HL-60 (cell line): ENCODE data around the gene RPN1.
"Not testable (repeated sequence)": the region's sequence is repeated elsewhere in the genome, so short reads cannot be mapped to it uniquely, and the experiment has no call there.

Source experiments
- DNase-seq, 2 experiments: peaks; one replicate each; pipeline ENCODE4 v3.0.0-alpha.2; 2010 to 2020; ENCODE audit warnings: low read depth in 1 of 2, low spot score in 1 of 2
- H3K27ac ChIP-seq: fragments of 250-450 bp; sonication (Bioruptor Pico); replicated peaks from 2 replicates; pipeline ENCODE4 v1.5.1; 2020; ENCODE audit warnings: mild to moderate bottlenecking, moderate library complexity
- H3K27me3 ChIP-seq: fragments of 250-450 bp; sonication (Bioruptor Pico); 2 replicates; pipeline ENCODE4 v1.5.1; 2021; ENCODE audit warnings: mild to moderate bottlenecking, moderate library complexity; ENCODE audit not compliant: insufficient read depth, poor library complexity, severe bottlenecking
- H3K4me3 ChIP-seq: replicated peaks from 2 replicates; pipeline ENCODE4 v1.5.1; 2011; ENCODE audit warnings: mild to moderate bottlenecking, control low read depth, low read length; ENCODE audit not compliant: insufficient read depth
- CTCF ChIP-seq: IDR thresholded peaks from one replicate; pipeline ENCODE4 v1.5.1; 2011; ENCODE audit warnings: low read length, control low read depth, inconsistent platforms; ENCODE audit not compliant: insufficient read depth
- GABPA ChIP-seq: IDR thresholded peaks from 2 replicates; pipeline ENCODE4 v1.6.1; 2012; ENCODE audit warnings: low read depth
- POLR2AphosphoS5 ChIP-seq: IDR thresholded peaks from 2 replicates; pipeline ENCODE4 v1.6.1; 2012; ENCODE audit warnings: low read depth
- REST ChIP-seq: IDR thresholded peaks from 2 replicates; pipeline ENCODE4 v1.6.1; 2012; ENCODE audit warnings: low read depth; ENCODE audit not compliant: insufficient replicate concordance
- SPI1 ChIP-seq: IDR thresholded peaks from 2 replicates; pipeline ENCODE4 v1.6.1; 2012; ENCODE audit warnings: low read depth, mild to moderate bottlenecking, borderline replicate concordance

Gene RPN1

GRCh38 chr3:128663151-128663550, 12.5 kb upstream of the RPN1 start:
- Histone ChIP-seq H3K27me3 (no peaks in the 10 kb centered on the region), H3K27ac (no peak overlapping the region), H3K4me3 (no peak overlapping the region)
- DNase-seq = no peak
- TF ChIP-seq SPI1 (no peak), POLR2AphosphoS5 (no peak), GABPA (no peak), REST (no peak), CTCF (no peak)

- no peak for DNase-seq
- Histone ChIP-seq H3K4me3 (no peak overlapping the region), H3K27ac (no peak overlapping the region), H3K27me3 (no peaks in the 10 kb centered on the region)
- no peak for TF ChIP-seq POLR2AphosphoS5
- no peak for TF ChIP-seq GABPA
- no peak for TF ChIP-seq CTCF
- no peak for TF ChIP-seq SPI1
- no peak for TF ChIP-seq REST
These were observed 4.9 kb upstream of the RPN1 start for GRCh38 chr3:128655531-128655930.

GRCh38 chr3:128653993-128654805, 3.6 kb upstream of the RPN1 start:
- DNase-seq, H3K4me3 ChIP-seq, H3K27me3 ChIP-seq, H3K27ac ChIP-seq: not testable (repeated sequence)

DNA sequence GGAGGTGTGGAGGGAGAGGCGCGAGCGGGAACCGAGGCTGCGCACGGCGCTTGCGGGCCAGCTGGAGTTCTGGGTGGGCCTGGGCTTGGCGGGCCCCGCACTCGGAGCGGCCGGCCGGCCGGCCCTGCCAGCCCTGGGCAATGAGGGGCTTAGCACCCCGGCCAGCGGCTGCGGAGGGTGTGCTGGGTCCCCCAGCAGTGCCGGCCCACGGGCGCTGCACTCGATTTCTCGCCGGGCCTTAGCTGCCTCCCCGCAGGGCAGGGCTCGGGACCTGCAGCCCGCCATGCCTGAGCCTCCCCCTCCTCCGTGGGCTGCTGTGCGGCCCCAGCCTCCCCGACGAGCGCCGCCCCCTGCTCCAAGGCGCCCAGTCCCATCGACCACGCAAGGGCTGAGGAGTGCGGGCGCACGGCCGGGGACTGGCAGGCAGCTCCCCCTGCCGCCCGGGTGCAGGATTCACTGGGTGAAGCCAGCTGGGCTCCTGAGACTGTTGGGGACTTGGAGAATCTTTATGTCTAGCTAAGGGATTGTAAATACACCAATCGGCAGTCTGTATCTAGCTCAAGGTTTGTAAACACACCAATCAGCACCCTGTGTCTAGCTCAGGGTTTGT, 2.9 kb upstream of the RPN1 start:
- peak overlapping the region; percentile 25 for H3K4me3 ChIP-seq
- H3K27me3 ChIP-seq, H3K27ac ChIP-seq: not testable (repeated sequence)
- DNase-seq = peak in 1 of 2 experiments; percentile 74
